ENCODE results near the gene ORM1. TPM values are rescaled to one million over a fixed set of nuclear protein-coding genes. Genes with fewer than 3 reads are reported as not detected.
"Not testable (repeated sequence)": the region's sequence is repeated elsewhere in the genome, so short reads cannot be mapped to it uniquely, and the experiment has no call there.

Gene ORM1
- total RNA-seq, 5 donors from 2014 or later (not counting 1 experiment from before 2014, with no cell fraction given): 4.2 to 8.3 (median 6.2) TPM; not detected in 2

DNA sequence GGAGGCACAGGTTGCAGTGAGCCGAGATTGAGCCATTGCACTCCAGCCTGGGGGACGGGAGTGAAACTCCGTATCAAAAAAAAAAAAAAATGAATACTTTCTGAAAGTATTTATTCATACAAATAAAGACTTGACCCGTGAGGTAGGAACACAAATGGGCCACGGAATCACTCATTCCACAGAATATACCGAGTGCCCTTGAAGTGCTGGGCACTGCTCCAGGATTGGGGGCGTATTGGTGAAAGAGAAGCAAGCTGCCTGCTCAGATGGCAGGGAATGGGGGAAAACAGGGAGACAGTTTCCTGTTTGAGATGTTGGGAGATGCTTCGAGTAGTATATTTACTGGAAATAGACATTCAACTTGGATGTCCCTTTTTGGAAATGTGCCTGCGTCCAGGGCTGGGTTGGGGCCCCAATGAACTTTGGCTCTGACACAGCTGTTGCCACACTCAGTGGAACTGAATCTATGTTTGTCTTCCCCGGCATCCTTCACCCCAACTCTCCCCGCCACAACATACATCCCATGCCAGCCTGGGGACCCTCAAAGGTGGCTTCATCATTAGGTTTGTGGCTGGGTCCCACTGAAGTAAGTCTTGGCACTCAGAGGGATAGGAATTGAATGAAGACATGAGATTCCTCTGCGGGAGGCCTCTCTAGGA, 609 bp upstream of the ORM1 start:
- peaks cover 5 to 11% of the 10 kb centered on the region in 2 donors for H3K27me3 Mint-ChIP-seq
- CTCF ChIA-PET; H3K4me3 ChIP-seq (ENCODE audit: control insufficient read depth in 1 of 2, extremely low read depth in 1 of 2, low read length in 1 of 2); ATAC-seq (replicated peaks in 1 of 4); H3K4me1 ChIP-seq (ENCODE audit: control insufficient read depth in 1 of 2, extremely low read depth in 1 of 2, insufficient read depth in 2 of 2, low read length in 2 of 2); H3K9me3 Mint-ChIP-seq; H3K27ac Mint-ChIP-seq; H3K36me3 Mint-ChIP-seq; H3K36me3 ChIP-seq (ENCODE audit: control insufficient read depth in 2 of 2, extremely low read depth in 1 of 2, insufficient read depth in 1 of 2, low read length in 1 of 2); H3K4me3 Mint-ChIP-seq; H3K4me1 Mint-ChIP-seq; H3K9me3 ChIP-seq; DNase-seq; H3K27ac ChIP-seq (ENCODE audit: low read length): not testable (repeated sequence)
- WGBS (ENCODE audit: insufficient coverage): no CpG with 5 or more reads among the region's 12 CpGs
- POLR2A ChIA-PET: interaction anchor here in 1 of 2 donors (0.7 kb wide), 1 partner anchor 1572 kb away, joined by 4 read pairs; no protein-coding TSS in a partner anchor
- peaks cover 0 to 25% of the 10 kb centered on the region in 2 experiments for H3K27me3 ChIP-seq (replicated peaks in 1 of 2; ENCODE audit: control insufficient read depth in 2 of 2, extremely low read depth in 1 of 2, insufficient read depth in 2 of 2, low read length in 1 of 2)

DNA sequence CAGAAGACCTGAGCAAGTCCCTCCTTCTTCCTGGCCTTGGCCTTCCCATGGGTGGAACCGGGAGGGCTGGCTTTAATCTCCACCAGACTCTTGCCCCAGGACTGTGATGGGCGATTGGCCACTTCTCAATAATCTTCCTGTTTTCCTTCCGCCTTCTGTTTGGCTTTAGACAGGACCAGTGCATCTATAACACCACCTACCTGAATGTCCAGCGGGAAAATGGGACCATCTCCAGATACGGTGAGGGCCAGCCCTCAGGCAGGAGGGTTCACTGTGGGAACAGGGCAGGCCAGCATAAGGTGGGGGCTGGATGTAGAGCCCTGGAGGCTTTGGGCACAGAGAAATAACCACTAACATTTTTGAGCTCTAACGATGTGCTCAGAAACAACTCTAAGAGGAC, 951 bp downstream of the ORM1 start:
- WGBS (ENCODE audit: insufficient coverage): 67% methylated on average over 2 of the region's 6 CpGs
- H3K36me3 Mint-ChIP-seq; H3K4me3 Mint-ChIP-seq; DNase-seq; H3K27ac Mint-ChIP-seq; H3K9me3 Mint-ChIP-seq; H3K36me3 ChIP-seq (ENCODE audit: control insufficient read depth in 2 of 2, extremely low read depth in 1 of 2, insufficient read depth in 1 of 2, low read length in 1 of 2); H3K4me1 Mint-ChIP-seq; H3K9me3 ChIP-seq; H3K4me3 ChIP-seq (ENCODE audit: control insufficient read depth in 1 of 2, extremely low read depth in 1 of 2, low read length in 1 of 2); ATAC-seq (replicated peaks in 1 of 4); H3K4me1 ChIP-seq (ENCODE audit: control insufficient read depth in 1 of 2, extremely low read depth in 1 of 2, insufficient read depth in 2 of 2, low read length in 2 of 2); CTCF ChIA-PET; POLR2A ChIA-PET; H3K27ac ChIP-seq (ENCODE audit: low read length): not testable (repeated sequence)
- peaks cover 5 to 11% of the 10 kb centered on the region in 2 donors for H3K27me3 Mint-ChIP-seq
- peaks cover 0 to 28% of the 10 kb centered on the region in 2 experiments for H3K27me3 ChIP-seq (replicated peaks in 1 of 2; ENCODE audit: control insufficient read depth in 2 of 2, extremely low read depth in 1 of 2, insufficient read depth in 2 of 2, low read length in 1 of 2)

DNA sequence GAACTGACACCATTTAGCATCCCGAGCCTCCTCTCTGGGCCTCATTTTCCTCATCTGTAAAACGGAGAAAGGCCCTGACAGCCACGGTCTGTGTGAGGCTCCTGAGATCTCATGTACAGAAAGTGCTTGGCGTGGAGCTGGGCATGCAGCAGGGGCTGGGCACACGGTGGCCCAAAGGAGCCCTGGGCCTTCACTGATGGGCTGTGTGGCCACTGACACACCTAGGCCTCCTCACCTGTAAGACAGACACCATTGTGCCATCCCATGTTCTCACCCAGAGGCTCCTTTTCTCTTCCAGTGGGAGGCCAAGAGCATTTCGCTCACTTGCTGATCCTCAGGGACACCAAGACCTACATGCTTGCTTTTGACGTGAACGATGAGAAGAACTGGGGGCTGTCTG, 1.6 kb downstream of the ORM1 start:
- Histone ChIP-seq H3K27me3 (replicated peaks in 1 of 2; ENCODE audit: control insufficient read depth in 2 of 2, extremely low read depth in 1 of 2, insufficient read depth in 2 of 2, low read length in 1 of 2) (peaks cover 0 to 25% of the 10 kb centered on the region in 2 experiments), H3K4me3 (ENCODE audit: control insufficient read depth in 1 of 2, extremely low read depth in 1 of 2, low read length in 1 of 2) (no peak overlapping the region), H3K4me1 (ENCODE audit: control insufficient read depth in 1 of 2, extremely low read depth in 1 of 2, insufficient read depth in 2 of 2, low read length in 2 of 2) (no peaks in the 10 kb centered on the region), H3K36me3 (ENCODE audit: control insufficient read depth in 2 of 2, extremely low read depth in 1 of 2, insufficient read depth in 1 of 2, low read length in 1 of 2) (no peaks in the 10 kb centered on the region), H3K9me3 (no peaks in the 10 kb centered on the region), H3K27ac (ENCODE audit: low read length) (no peak overlapping the region)
- no peaks in the 10 kb centered on the region for H3K4me1 Mint-ChIP-seq
- no peak overlapping the region for H3K4me3 Mint-ChIP-seq
- H3K27me3 Mint-ChIP-seq: peaks cover 0 to 7% of the 10 kb centered on the region in 2 donors
- ATAC-seq (replicated peaks in 1 of 4) (no peak), DNase-seq (no peak)
- H3K27ac Mint-ChIP-seq: no peak overlapping the region
- CTCF ChIA-PET: no interaction called here
- 80% methylated on average over 5 of the region's 8 CpGs for WGBS (ENCODE audit: insufficient coverage)
- no peaks in the 10 kb centered on the region for H3K36me3 Mint-ChIP-seq
- POLR2A ChIA-PET: no interaction called here
- H3K9me3 Mint-ChIP-seq: no peaks in the 10 kb centered on the region

DNA sequence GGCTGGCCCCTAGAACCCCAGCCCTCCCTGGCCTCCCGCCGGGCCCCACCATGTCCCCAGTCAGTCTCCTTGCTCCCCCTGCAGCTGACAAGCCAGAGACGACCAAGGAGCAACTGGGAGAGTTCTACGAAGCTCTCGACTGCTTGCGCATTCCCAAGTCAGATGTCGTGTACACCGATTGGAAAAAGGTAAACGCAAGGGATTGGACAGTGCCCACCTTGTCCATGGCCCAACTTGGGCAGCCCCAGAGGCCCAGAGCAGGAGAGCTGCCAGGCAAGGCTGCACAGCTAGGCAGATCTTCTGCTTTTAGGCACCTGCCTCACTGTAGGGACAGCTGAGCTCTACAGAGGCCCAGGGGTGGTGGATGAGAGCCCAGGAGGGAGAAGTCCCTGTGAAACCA, 2.1 kb downstream of the ORM1 start:
- H3K4me3 ChIP-seq (ENCODE audit: control insufficient read depth in 1 of 2, extremely low read depth in 1 of 2, low read length in 1 of 2); H3K4me1 Mint-ChIP-seq; H3K27me3 Mint-ChIP-seq; H3K36me3 ChIP-seq (ENCODE audit: control insufficient read depth in 2 of 2, extremely low read depth in 1 of 2, insufficient read depth in 1 of 2, low read length in 1 of 2); H3K9me3 ChIP-seq; H3K4me3 Mint-ChIP-seq; DNase-seq; POLR2A ChIA-PET; H3K36me3 Mint-ChIP-seq; CTCF ChIA-PET; H3K9me3 Mint-ChIP-seq; H3K4me1 ChIP-seq (ENCODE audit: control insufficient read depth in 1 of 2, extremely low read depth in 1 of 2, insufficient read depth in 2 of 2, low read length in 2 of 2); H3K27ac ChIP-seq (ENCODE audit: low read length); H3K27ac Mint-ChIP-seq: not testable (repeated sequence)
- 96% methylated on average over 6 of the region's 9 CpGs for WGBS (ENCODE audit: insufficient coverage)
- peak in 1 of 4 experiments; percentile 32 for ATAC-seq (replicated peaks in 1 of 4)
- H3K27me3 ChIP-seq (replicated peaks in 1 of 2; ENCODE audit: control insufficient read depth in 2 of 2, extremely low read depth in 1 of 2, insufficient read depth in 2 of 2, low read length in 1 of 2): peaks cover 0 to 25% of the 10 kb centered on the region in 2 experiments

DNA sequence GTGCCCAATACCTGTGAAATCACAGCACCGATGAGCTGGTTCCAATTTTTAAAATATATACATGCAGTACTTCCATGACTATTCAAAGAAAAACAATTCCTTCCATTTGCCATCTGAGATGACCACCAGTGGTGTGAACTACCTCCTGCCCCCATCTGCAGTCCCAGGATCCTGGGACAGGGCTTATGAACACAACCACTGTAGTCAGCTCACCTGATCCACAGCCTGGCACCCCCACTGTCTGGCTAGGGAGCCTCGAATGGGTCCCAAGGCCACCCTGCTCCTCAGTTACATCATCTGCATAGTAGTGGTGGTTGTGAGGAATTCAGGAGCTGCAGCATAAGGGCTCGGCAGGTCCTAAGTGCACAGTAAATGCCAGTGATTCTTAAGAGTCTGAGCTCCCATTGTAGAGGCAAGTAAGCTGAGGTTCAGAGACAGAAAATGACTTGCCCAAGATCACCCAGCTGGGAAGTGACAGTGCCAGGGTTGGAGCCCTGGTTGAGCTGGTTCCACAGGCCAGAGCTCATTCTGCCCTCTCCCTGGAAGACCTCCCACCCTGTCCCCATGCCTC, 2.9 kb downstream of the ORM1 start:
- H3K36me3 ChIP-seq (ENCODE audit: control insufficient read depth in 2 of 2, extremely low read depth in 1 of 2, insufficient read depth in 1 of 2, low read length in 1 of 2); H3K9me3 Mint-ChIP-seq; H3K9me3 ChIP-seq; H3K27ac ChIP-seq (ENCODE audit: low read length); H3K4me1 ChIP-seq (ENCODE audit: control insufficient read depth in 1 of 2, extremely low read depth in 1 of 2, insufficient read depth in 2 of 2, low read length in 2 of 2); H3K27ac Mint-ChIP-seq; POLR2A ChIA-PET; H3K36me3 Mint-ChIP-seq; CTCF ChIA-PET; H3K4me3 ChIP-seq (ENCODE audit: control insufficient read depth in 1 of 2, extremely low read depth in 1 of 2, low read length in 1 of 2); H3K4me3 Mint-ChIP-seq; H3K27me3 Mint-ChIP-seq; ATAC-seq (replicated peaks in 1 of 4); H3K4me1 Mint-ChIP-seq; DNase-seq: not testable (repeated sequence)
- H3K27me3 ChIP-seq (replicated peaks in 1 of 2; ENCODE audit: control insufficient read depth in 2 of 2, extremely low read depth in 1 of 2, insufficient read depth in 2 of 2, low read length in 1 of 2): peaks cover 0 to 17% of the 10 kb centered on the region in 2 experiments
- 100% methylated on average over 1 of the region's 3 CpGs for WGBS (ENCODE audit: insufficient coverage)

DNA sequence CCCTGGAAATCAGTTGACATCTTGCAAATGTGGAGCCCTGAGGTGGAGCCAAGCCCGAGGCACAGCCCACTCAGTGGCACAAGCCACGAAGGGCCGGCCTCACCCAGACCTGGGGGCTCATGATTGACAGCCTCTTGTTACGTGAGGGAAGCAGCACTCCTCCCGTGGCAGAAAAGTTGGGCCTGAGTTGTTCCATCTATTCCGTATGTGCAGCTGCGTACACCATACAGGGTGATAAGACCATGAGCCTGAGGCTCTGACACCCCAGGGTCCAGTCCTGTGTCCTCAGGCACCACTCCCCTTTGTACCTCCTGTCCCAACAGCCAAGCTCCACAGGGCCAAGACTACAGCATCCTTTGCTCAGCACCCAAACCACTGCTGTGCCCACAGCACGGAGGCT, 4.9 kb downstream of the ORM1 start:
- Histone ChIP-seq H3K27me3 (replicated peaks in 1 of 2; ENCODE audit: control insufficient read depth in 2 of 2, extremely low read depth in 1 of 2, insufficient read depth in 2 of 2, low read length in 1 of 2) (peaks cover 0 to 4% of the 10 kb centered on the region in 2 experiments), H3K4me1 (ENCODE audit: control insufficient read depth in 1 of 2, extremely low read depth in 1 of 2, insufficient read depth in 2 of 2, low read length in 2 of 2) (peaks cover 0 to 17% of the 10 kb centered on the region in 2 experiments), H3K9me3 (no peaks in the 10 kb centered on the region), H3K27ac (ENCODE audit: low read length) (no peak overlapping the region), H3K36me3 (ENCODE audit: control insufficient read depth in 2 of 2, extremely low read depth in 1 of 2, insufficient read depth in 1 of 2, low read length in 1 of 2) (no peaks in the 10 kb centered on the region), H3K4me3 (ENCODE audit: control insufficient read depth in 1 of 2, extremely low read depth in 1 of 2, low read length in 1 of 2) (no peak overlapping the region)
- Mint-ChIP-seq H3K4me3 (no peak overlapping the region), H3K4me1 (peaks cover 8 to 20% (median 18%) of the 10 kb centered on the region in 3 donors), H3K27ac (no peak overlapping the region), H3K36me3 (no peaks in the 10 kb centered on the region), H3K27me3 (no peaks in the 10 kb centered on the region), H3K9me3 (no peaks in the 10 kb centered on the region)
- CTCF ChIA-PET: no interaction called here
- DNase-seq: no peak
- WGBS (ENCODE audit: insufficient coverage): 94% methylated on average over 8 of the region's 8 CpGs
- POLR2A ChIA-PET: no interaction called here
- no peak for ATAC-seq (replicated peaks in 1 of 4)

Data from T-cell (primary cell).